PC-9 (cell line): ENCODE data around the gene JPH2. TPM values are rescaled to one million over a fixed set of nuclear protein-coding genes. Genes with fewer than 3 reads are reported as not detected.

Experiments
- BruUV-seq: library from RNA; stranded (reverse); fragments of 400-500 nt; replicated peaks from 2 replicates; lab custom pipeline; 2021; lab: Mats Ljungman, UMichigan
- CTCF ChIA-PET: fragments of 300-600 bp; sonication (Branson Sonifier 250); formaldehyde crosslinking; loops from one replicate; lab custom pipeline; 2022; ENCODE audit warnings: antibody characterized with exemption; lab: Charles Lee
- POLR2A ChIA-PET: fragments of 300-600 bp; sonication (Branson Sonifier 250); formaldehyde crosslinking; loops from one replicate; lab custom pipeline; 2022; ENCODE audit warnings: antibody characterized with exemption; ENCODE audit not compliant: unreplicated experiment; lab: Charles Lee
- DNase-seq, 2 experiments: peaks; one replicate each; pipeline versions ENCODE4 v3.0.0 to v3.0.0-alpha.2; 2015 to 2022; ENCODE audit warnings: mixed read lengths in 1 of 2
- H2AFZ ChIP-seq: fragments of 200-600 bp; sonication (generic); 2 replicates; pipeline ENCODE4 v1.8.1; 2017; ENCODE audit warnings: antibody characterized with exemption
- H3F3A ChIP-seq: fragments of 200-600 bp; sonication (generic); 2 replicates; pipeline ENCODE4 v1.8.1; 2017; ENCODE audit warnings: antibody characterized with exemption, mild to moderate bottlenecking, low read depth; ENCODE audit not compliant: insufficient read depth
- H3K27ac ChIP-seq: fragments of 200-600 bp; sonication (generic); 2 replicates; pipeline ENCODE4 v1.6.1; 2016; ENCODE audit warnings: mixed run types
- H3K27me3 ChIP-seq: fragments of 200-600 bp; sonication (generic); 2 replicates; pipeline ENCODE4 v1.6.1; 2016; ENCODE audit warnings: low read depth, mixed run types; ENCODE audit not compliant: insufficient read depth
- H3K36me3 ChIP-seq: fragments of 200-600 bp; sonication (generic); 2 replicates; pipeline ENCODE4 v1.6.1; 2016; ENCODE audit warnings: low read depth, mixed run types
- H3K4me1 ChIP-seq: fragments of 200-600 bp; sonication (generic); replicated peaks from 2 replicates; pipeline ENCODE4 v1.6.1; 2016; ENCODE audit warnings: mixed run types; ENCODE audit not compliant: insufficient read depth
- H3K4me2 ChIP-seq: fragments of 200-600 bp; sonication (generic); 2 replicates; pipeline ENCODE4 v1.6.1; 2017; ENCODE audit warnings: mixed run types
- H3K4me3 ChIP-seq: fragments of 200-600 bp; sonication (generic); 2 replicates; pipeline ENCODE4 v1.6.1; 2016; ENCODE audit warnings: mixed run types
- H3K79me2 ChIP-seq: fragments of 200-600 bp; sonication (generic); 2 replicates; pipeline ENCODE4 v1.6.1; 2017; ENCODE audit warnings: low read depth, mixed run types
- H3K9me2 ChIP-seq: fragments of 200-600 bp; sonication (generic); 2 replicates; pipeline ENCODE4 v1.8.1; 2017; ENCODE audit warnings: mild to moderate bottlenecking; ENCODE audit not compliant: insufficient read depth
- H3K9me3 ChIP-seq: fragments of 200-600 bp; sonication (generic); 2 replicates; pipeline ENCODE4 v1.8.1; 2016; ENCODE audit warnings: low read depth; ENCODE audit not compliant: insufficient read depth
- H4K20me1 ChIP-seq: fragments of 200-600 bp; sonication (generic); 2 replicates; pipeline ENCODE4 v1.8.1; 2017; ENCODE audit not compliant: insufficient read depth
- EZH2 ChIP-seq: fragments of 200-600 bp; sonication (generic); IDR thresholded peaks from 2 replicates; pipeline ENCODE4 v1.8.0; 2017; ENCODE audit warnings: antibody characterized with exemption, low read depth
- intact Hi-C: fragments of 100-400 bp; cut with micrococcal nuclease; formaldehyde crosslinking; loops from one replicate; pipeline ENCODE4 v1.10.0; 2022; ENCODE audit not compliant: unreplicated experiment
- total RNA-seq: library from RNA; stranded (reverse); gene quantifications from 2 replicates; pipeline ENCODE4 v1.2.3, GENCODE V29; 2021
- TF ChIP-seq, protein P1 (sequence below): fragments of 200-600 bp; sonication (generic); conservative IDR thresholded peaks from 2 replicates; pipeline ENCODE4 v1.6.1; 2017; ENCODE audit warnings: mixed run types, antibody characterized with exemption, mild to moderate bottlenecking, moderate library complexity

Gene JPH2
- total RNA-seq, 1 experiment from 2014 or later = 41.1 TPM

DNA sequence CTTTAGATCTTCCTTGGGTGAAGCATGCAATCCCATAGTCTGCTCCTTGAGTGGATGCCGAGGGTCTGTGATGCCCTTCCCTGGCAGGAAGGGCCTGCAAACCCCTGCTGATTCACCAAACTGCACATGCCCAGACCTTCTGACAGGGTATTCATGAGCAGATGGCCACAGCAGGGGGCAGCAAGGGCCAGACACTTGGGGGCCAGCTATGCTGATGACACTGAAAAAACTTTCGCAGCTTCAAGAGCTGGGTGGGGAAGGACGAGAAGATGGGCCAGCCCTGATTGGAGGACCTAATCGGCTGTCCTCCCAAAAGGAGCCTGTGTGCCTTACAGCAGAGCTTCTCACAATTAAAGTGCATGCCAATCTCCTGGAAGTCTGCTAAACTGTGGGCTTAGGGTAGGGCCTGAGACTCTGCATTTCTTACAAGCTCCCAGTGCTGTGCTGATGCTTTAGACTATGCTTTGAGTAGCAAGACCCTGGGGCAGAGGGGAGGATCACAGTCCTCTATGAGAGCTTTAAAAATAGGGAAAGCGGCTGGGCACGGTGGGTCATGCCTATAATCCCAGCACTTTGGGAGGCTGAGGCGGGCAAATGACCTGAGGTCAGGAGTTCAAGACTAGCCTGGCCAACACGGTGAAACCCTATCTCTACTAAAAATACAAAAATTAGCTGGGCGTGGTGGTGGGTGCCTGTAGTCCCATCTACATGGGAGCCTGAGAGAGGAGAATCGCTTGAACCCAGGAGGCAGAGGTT is 44.9 kb upstream of the JPH2 start:
- Histone ChIP-seq H3K9me3 (no peaks in the 10 kb centered on the region), H3K4me2 (no peak overlapping the region), H3K27me3 (no peaks in the 10 kb centered on the region), H3K79me2 (no peaks in the 10 kb centered on the region), H3F3A (no peaks in the 10 kb centered on the region; the same call in 1 of the 2 replicates), H3K9me2 (no peaks in the 10 kb centered on the region), H3K4me1 (no peaks in the 10 kb centered on the region), H3K27ac (no peak overlapping the region), H4K20me1 (no peaks in the 10 kb centered on the region; the same call in 1 of the 2 replicates), H3K4me3 (no peak overlapping the region), H2AFZ (no peak overlapping the region), H3K36me3 (no peaks in the 10 kb centered on the region)
- BruUV-seq = no TSS peak
- no peak for DNase-seq
- ChIA-PET CTCF (no interaction called here), POLR2A (no interaction called here)
- TF ChIP-seq, protein P1, sequence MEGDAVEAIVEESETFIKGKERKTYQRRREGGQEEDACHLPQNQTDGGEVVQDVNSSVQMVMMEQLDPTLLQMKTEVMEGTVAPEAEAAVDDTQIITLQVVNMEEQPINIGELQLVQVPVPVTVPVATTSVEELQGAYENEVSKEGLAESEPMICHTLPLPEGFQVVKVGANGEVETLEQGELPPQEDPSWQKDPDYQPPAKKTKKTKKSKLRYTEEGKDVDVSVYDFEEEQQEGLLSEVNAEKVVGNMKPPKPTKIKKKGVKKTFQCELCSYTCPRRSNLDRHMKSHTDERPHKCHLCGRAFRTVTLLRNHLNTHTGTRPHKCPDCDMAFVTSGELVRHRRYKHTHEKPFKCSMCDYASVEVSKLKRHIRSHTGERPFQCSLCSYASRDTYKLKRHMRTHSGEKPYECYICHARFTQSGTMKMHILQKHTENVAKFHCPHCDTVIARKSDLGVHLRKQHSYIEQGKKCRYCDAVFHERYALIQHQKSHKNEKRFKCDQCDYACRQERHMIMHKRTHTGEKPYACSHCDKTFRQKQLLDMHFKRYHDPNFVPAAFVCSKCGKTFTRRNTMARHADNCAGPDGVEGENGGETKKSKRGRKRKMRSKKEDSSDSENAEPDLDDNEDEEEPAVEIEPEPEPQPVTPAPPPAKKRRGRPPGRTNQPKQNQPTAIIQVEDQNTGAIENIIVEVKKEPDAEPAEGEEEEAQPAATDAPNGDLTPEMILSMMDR = no peak
- no peak for TF ChIP-seq EZH2
- intact Hi-C loops = no loop called here

DNA sequence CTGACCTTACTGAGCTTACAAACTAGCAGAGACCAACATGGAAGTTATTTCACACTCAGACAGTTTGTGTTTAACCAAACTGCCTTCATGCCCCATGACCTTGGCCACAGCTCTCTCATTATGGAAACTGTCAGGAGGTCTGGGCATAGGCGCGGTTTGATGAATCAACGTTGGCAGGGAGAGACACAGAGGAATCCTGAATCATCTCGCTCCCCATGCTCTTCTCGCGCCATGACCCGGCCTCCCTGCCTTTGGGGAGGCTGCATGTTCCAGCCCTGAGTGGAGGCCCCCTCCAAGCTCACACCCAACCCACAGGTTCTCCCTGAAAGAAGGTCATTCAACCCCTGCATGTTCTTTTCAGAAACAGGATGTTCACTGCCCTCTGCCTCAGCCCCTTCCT is 44.2 kb upstream of the JPH2 start:
- no TSS peak for BruUV-seq
- TF ChIP-seq, protein P1 = no peak
- no peak for TF ChIP-seq EZH2
- intact Hi-C loops = no loop called here
- Histone ChIP-seq H3K9me3 (no peaks in the 10 kb centered on the region), H3K79me2 (no peaks in the 10 kb centered on the region), H3K36me3 (no peaks in the 10 kb centered on the region), H3F3A (no peaks in the 10 kb centered on the region; the same call in 1 of the 2 replicates), H3K27me3 (no peaks in the 10 kb centered on the region), H3K4me2 (no peak overlapping the region), H3K27ac (no peak overlapping the region), H4K20me1 (no peaks in the 10 kb centered on the region; the same call in 1 of the 2 replicates), H2AFZ (no peak overlapping the region), H3K4me1 (no peaks in the 10 kb centered on the region), H3K9me2 (no peaks in the 10 kb centered on the region), H3K4me3 (no peak overlapping the region)
- POLR2A ChIA-PET = no interaction called here
- DNase-seq = no peak
- CTCF ChIA-PET = no interaction called here

DNA sequence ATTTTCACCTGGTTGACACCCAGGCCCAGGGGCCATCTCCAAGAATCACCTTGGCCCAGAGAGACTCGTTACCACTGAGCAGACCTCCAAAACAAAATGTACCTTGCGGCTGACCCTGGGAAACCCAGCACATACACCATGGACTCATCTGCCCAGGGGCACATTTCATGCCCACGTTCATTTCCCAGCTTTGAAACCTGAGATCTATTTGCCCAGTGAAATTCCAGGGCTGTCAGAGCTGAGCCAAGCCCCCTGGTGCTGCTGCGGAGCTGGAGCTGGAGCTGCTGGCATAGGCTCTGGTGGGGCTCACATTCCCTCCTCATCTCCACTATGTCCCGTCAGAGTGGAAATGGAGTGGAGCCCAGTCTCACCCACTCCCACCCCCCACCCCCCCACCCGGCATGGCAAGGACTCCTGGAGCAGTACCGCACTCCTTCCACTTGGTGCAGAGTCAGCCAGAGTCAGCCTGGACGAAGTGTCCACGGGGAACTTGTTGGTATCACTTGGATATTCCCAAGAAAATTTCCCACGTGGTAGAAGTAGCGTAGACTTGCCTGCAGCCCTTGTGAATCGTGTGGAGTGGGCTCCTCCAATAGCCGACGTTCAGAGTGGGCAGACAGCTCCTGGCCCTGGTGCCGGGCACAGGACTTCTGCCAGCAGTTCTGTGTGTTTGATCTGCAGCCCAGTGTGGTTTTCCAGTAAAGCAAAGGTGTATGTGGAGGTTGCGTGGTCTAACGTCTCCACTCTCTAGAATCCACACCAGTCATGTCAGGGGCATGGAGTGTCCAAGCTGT is 41.7 kb upstream of the JPH2 start:
- H3F3A ChIP-seq = no peaks in the 10 kb centered on the region
- H4K20me1 ChIP-seq = no peaks in the 10 kb centered on the region
- no peak overlapping the region for H3K4me3 ChIP-seq
- no peak overlapping the region for H3K27ac ChIP-seq
- ChIA-PET CTCF (interaction anchor here (1.4 kb wide), 1 partner anchor 11 kb away, joined by 4 read pairs; no protein-coding TSS in a partner anchor), POLR2A (no interaction called here)
- no peaks in the 10 kb centered on the region for H3K79me2 ChIP-seq
- intact Hi-C loops = no loop called here
- no peaks in the 10 kb centered on the region for H3K9me2 ChIP-seq
- no peaks in the 10 kb centered on the region for H3K4me1 ChIP-seq
- H3K36me3 ChIP-seq = no peaks in the 10 kb centered on the region
- H3K9me3 ChIP-seq = no peaks in the 10 kb centered on the region
- no peak for TF ChIP-seq EZH2
- TF ChIP-seq, protein P1 = no peak
- H3K4me2 ChIP-seq = no peak overlapping the region
- no TSS peak for BruUV-seq
- H2AFZ ChIP-seq = no peak overlapping the region
- H3K27me3 ChIP-seq = no peaks in the 10 kb centered on the region
- no peak for DNase-seq
